Adrenal gland (tissue), 12 donors: ENCODE measurements around the gene HDAC4. TPM values are rescaled to one million over a fixed set of nuclear protein-coding genes. Genes with fewer than 3 reads are reported as not detected.
"Not testable (repeated sequence)": the region's sequence is repeated elsewhere in the genome, so short reads cannot be mapped to it uniquely, and the experiment has no call there.

Source experiments
- DNase-seq, 7 donors: peaks; one replicate each; pipeline ENCODE4 v3.0.0-alpha.2; 2019 to 2020
- H3K27ac ChIP-seq, 5 donors: fragments of 200-600 bp; sonication (generic) in 4 of 5; 1 replicate in 3 of 5; 2 replicates in 2 of 5; pipeline versions ENCODE4 v1.5.1 to v1.8.0; 2016 to 2020; ENCODE audit warnings: mild to moderate bottlenecking in 1 of 5
- H3K27me3 ChIP-seq: fragments of 200-600 bp; 2 replicates; pipeline ENCODE4 v1.8.0; 2021
- H3K36me3 ChIP-seq, 2 donors: fragments of 200-600 bp; replicated peaks in 1 of 2; 1 replicate in 1 of 2; 2 replicates in 1 of 2; pipeline versions ENCODE4 v1.5.1 to v1.8.0; 2018 to 2022
- H3K4me1 ChIP-seq, 2 donors: fragments of 200-600 bp; replicated peaks in 1 of 2; 1 replicate in 1 of 2; 2 replicates in 1 of 2; pipeline versions ENCODE4 v1.5.1 to v1.8.0; 2018 to 2021
- H3K4me3 ChIP-seq, 4 donors: fragments of 200-600 bp; sonication (generic) in 3 of 4; one replicate each; pipeline ENCODE4 v1.5.1; 2016 to 2018
- H3K9me3 ChIP-seq, 3 donors: fragments of 200-600 bp; sonication (generic) in 1 of 3; replicated peaks in 1 of 3; 1 replicate in 2 of 3; 2 replicates in 1 of 3; pipeline versions ENCODE4 v1.5.1 to v1.8.0; 2016 to 2021
- CTCF ChIP-seq, 6 experiments: fragments of 450-650 bp in 4 of 6; fragments of 200-600 bp in 2 of 6; sonication (generic) in 1 of 6; IDR thresholded peaks; 1 replicate in 5 of 6; 2 replicates in 1 of 6; pipeline versions ENCODE4 v1.5.1 to v1.8.0; 2016 to 2021; ENCODE audit warnings: antibody characterized with exemption in 6 of 6, mild to moderate bottlenecking in 2 of 6, moderate library complexity in 1 of 6
- POLR2A ChIP-seq, 2 donors: fragments of 450-650 bp; IDR thresholded peaks; one replicate each; pipeline ENCODE4 v1.6.1; 2017; ENCODE audit warnings: antibody characterized with exemption in 2 of 2, mild to moderate bottlenecking in 2 of 2, moderate library complexity in 1 of 2
- WGBS, 4 donors: extraction: QIAGEN DNeasy Blood & Tissue Kit in 2 of 4; methylation state at CpG; one replicate each; pipeline versions ENCODE4 v1.1.5 to v1.1.7; 2013 to 2017; 5-methylcytosine and 5-hydroxymethylcytosine counted together
- intact Hi-C, 2 donors: fragments of 100-400 bp; cut with DNase I; formaldehyde crosslinking; loops; one replicate each; pipeline versions ENCODE4 v1.14.1 to v1.15.0; 2022 to 2023
- polyA plus RNA-seq, 3 donors: library from polyadenylated mRNA; stranded (reverse); fragments of 200-250 nt in 2 of 3; fragments of 350-450 nt in 1 of 3; fragmentation: Illumina TruSeq in 1 of 3; extraction: RNeasy Lipid Tissue Mini Kit (QIAGEN cat#74804) in 1 of 3; gene quantifications; one replicate each; pipeline ENCODE4 v1.2.3, GENCODE V29; 2013 to 2014
- total RNA-seq, 9 donors: library from RNA; depleted of rRNA in 4 of 9; stranded (reverse); fragments of >200 nt in 4 of 9; fragments of 120-200 nt in 1 of 9; fragmentation: NEBNext Ultra II Directional in 1 of 9; extraction: Animal tissue kit (Norgen Biotek cat#: 25700) in 1 of 9; gene quantifications; one replicate each; pipeline versions ENCODE4 v1.1.0 to v1.2.4, GENCODE V29; 2013 to 2023
- donor health status: healthy with polysubstance abuse.
- donor health status: Bipolar disorder and iron deficiency.
- donor health status: DM: yes; HTN: yes; CAD: no.
- donor health status: DM: no; HTN: no; CAD: no.
- donor health status: DM: no; HTN: no; CAD: no.
- donor health status: DM: yes; HTN: yes; CAD: no.

HDAC4 gene
- total and polyA plus RNA-seq, 12 donors, result 8.3 to 88.9 (median 28.7) TPM

- TF ChIP-seq CTCF (IDR thresholded peaks at IDR 0.05) (no peak), POLR2A (IDR thresholded peaks at IDR 0.05) (no peak)
- Histone ChIP-seq H3K9me3 (no peaks in the 10 kb centered on the region), H3K4me3 (no peak overlapping the region), H3K4me1 (no peaks in the 10 kb centered on the region), H3K27ac (no peak overlapping the region), H3K36me3 (peaks cover 0 to 26% of the 10 kb centered on the region in 2 donors), H3K27me3 (no peaks in the 10 kb centered on the region)
- WGBS, 4 donors, result 93 to 98% (median 97%) methylated on average over 14 of the region's 14 CpGs
- DNase-seq, result no peak
- intact Hi-C loops, result no loop called here
Observed at GRCh38 chr2:239072786-239073185, 328.0 kb downstream of the HDAC4 start.

GRCh38 chr2:239070466-239070865 lies 330.4 kb downstream of the HDAC4 start:
- intact Hi-C loops, result no loop called here
- Histone ChIP-seq H3K27me3 (no peaks in the 10 kb centered on the region), H3K4me1 (no peaks in the 10 kb centered on the region), H3K36me3 (peaks cover 0 to 40% of the 10 kb centered on the region in 2 donors), H3K9me3 (no peaks in the 10 kb centered on the region), H3K4me3 (no peak overlapping the region), H3K27ac (no peak overlapping the region)
- WGBS, 4 donors, result 94 to 95% (median 94%) methylated on average over 9 of the region's 9 CpGs
- no peak for TF ChIP-seq POLR2A (IDR thresholded peaks at IDR 0.05)
- no peak for TF ChIP-seq CTCF (IDR thresholded peaks at IDR 0.05)
- DNase-seq, result no peak

- H3K9me3 ChIP-seq, H3K4me1 ChIP-seq, H3K4me3 ChIP-seq, H3K27me3 ChIP-seq, intact Hi-C loops: not testable (repeated sequence)
- H3K27ac ChIP-seq, result peak overlapping the region in 1 of 5 donors; percentile 72
- 50 to 72% (median 53%) methylated on average over 8 to 18 of the region's 18 CpGs for WGBS, 4 donors
- H3K36me3 ChIP-seq, result peaks cover 0 to 47% of the 10 kb centered on the region in 2 donors
- DNase-seq, result peak in 5 of 7 donors; percentile 26 to 76 (median 56)
Observed at GRCh38 chr2:239069362-239070333, 331.2 kb downstream of the HDAC4 start.

GRCh38 chr2:239068411-239068810 lies 332.4 kb downstream of the HDAC4 start:
- WGBS, 4 donors, result 93 to 97% (median 94%) methylated on average over 7 to 21 of the region's 21 CpGs
- H3K36me3 ChIP-seq, result peaks cover 0 to 49% of the 10 kb centered on the region in 2 donors
- intact Hi-C loops, result no loop called here
- no peak for DNase-seq
- H3K4me1 ChIP-seq, result no peaks in the 10 kb centered on the region
- H3K4me3 ChIP-seq, result no peak overlapping the region
- TF ChIP-seq POLR2A (IDR thresholded peaks at IDR 0.05) (no peak), CTCF (IDR thresholded peaks at IDR 0.05) (no peak)
- H3K27ac ChIP-seq, result no peak overlapping the region
- no peaks in the 10 kb centered on the region for H3K9me3 ChIP-seq
- H3K27me3 ChIP-seq, result no peaks in the 10 kb centered on the region
